GM23338 (cell line): ENCODE data around the gene KRT83.

Experiments used
- EZH2 ChIP-seq: fragments of 200-600 bp; sonication (generic); IDR thresholded peaks from one replicate; pipeline ENCODE4 v1.8.0; 2017; ENCODE audit warnings: antibody characterized with exemption, mild to moderate bottlenecking, low read depth; ENCODE audit not compliant: unreplicated experiment
- POLR2AphosphoS5 ChIP-seq: IDR thresholded peaks from 2 replicates; pipeline ENCODE4 v1.6.1; 2016; ENCODE audit warnings: antibody characterized with exemption, low read depth
- TF ChIP-seq, protein P1 (sequence below), 2 experiments: fragments of 200-600 bp in 1 of 2; sonication (generic) in 1 of 2; conservative IDR thresholded peaks; 2 replicates each; pipeline versions ENCODE4 v1.5.1 to v1.6.1; 2016 to 2017; ENCODE audit warnings: antibody characterized with exemption in 2 of 2, low read depth in 2 of 2, mild to moderate bottlenecking in 2 of 2, moderate library complexity in 1 of 2

DNA sequence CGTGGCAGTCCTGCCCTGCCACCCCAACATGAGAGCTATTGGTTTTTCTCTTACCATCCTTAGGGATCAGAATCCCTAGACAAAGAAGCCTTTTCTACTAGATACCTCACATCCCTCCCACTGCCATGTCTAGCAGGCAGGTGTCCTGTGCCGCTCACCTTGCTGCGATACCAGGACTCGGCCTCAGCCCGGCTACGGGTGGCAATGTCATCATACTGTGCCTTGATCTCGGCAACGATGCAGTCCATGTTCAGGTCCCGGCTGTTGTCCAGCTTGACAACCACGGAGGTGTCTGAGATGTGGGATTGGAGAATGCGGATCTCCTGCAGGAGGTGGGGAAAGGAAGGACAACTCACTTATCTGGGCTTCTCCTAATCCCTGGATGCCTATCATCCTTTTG, 4.5 kb downstream of the KRT83 start:
- TF ChIP-seq EZH2 (no peak), POLR2AphosphoS5 (no peak)
- TF ChIP-seq, protein P1, sequence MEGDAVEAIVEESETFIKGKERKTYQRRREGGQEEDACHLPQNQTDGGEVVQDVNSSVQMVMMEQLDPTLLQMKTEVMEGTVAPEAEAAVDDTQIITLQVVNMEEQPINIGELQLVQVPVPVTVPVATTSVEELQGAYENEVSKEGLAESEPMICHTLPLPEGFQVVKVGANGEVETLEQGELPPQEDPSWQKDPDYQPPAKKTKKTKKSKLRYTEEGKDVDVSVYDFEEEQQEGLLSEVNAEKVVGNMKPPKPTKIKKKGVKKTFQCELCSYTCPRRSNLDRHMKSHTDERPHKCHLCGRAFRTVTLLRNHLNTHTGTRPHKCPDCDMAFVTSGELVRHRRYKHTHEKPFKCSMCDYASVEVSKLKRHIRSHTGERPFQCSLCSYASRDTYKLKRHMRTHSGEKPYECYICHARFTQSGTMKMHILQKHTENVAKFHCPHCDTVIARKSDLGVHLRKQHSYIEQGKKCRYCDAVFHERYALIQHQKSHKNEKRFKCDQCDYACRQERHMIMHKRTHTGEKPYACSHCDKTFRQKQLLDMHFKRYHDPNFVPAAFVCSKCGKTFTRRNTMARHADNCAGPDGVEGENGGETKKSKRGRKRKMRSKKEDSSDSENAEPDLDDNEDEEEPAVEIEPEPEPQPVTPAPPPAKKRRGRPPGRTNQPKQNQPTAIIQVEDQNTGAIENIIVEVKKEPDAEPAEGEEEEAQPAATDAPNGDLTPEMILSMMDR (conservative IDR thresholded peaks at IDR 0.05; ENCODE audit: low read depth in 2 of 2), result no peak
